Measurements from ENCODE around the gene NSUN2.
"Not testable (repeated sequence)": the region's sequence is repeated elsewhere in the genome, so short reads cannot be mapped to it uniquely, and the experiment has no call there.

Gene NSUN2

GRCh38 chr5:6581559-6582426 lies 51.1 kb downstream of the NSUN2 start:
- no peak for DNase-seq

GRCh38 chr5:6581090-6581489 lies 51.8 kb downstream of the NSUN2 start:
- no peak for DNase-seq

- DNase-seq, result no peak
These were observed 53.3 kb downstream of the NSUN2 start for GRCh38 chr5:6579535-6579934.

GRCh38 chr5:6578676-6579343 lies 54.0 kb downstream of the NSUN2 start:
- DNase-seq, result no peak

GRCh38 chr5:6576861-6577501 lies 55.9 kb downstream of the NSUN2 start:
- DNase-seq, result peak in 2 of 3 donors; percentile 28 to 39

GRCh38 chr5:6574537-6575245 lies 58.2 kb downstream of the NSUN2 start:
- DNase-seq, result peak; percentile 51 to 61 (median 52)

- DNase-seq, result no peak
These were observed 58.7 kb downstream of the NSUN2 start for GRCh38 chr5:6574111-6574510.

GRCh38 chr5:6573651-6574101 lies 59.2 kb downstream of the NSUN2 start:
- no peak for DNase-seq

GRCh38 chr5:6572825-6573380 lies 59.9 kb downstream of the NSUN2 start:
- no peak for DNase-seq

- no peak for DNase-seq
These were observed 60.6 kb downstream of the NSUN2 start for GRCh38 chr5:6572086-6572824.

- not testable (repeated sequence) for DNase-seq
These were observed 61.2 kb downstream of the NSUN2 start for GRCh38 chr5:6571607-6572006.

GRCh38 chr5:6570530-6570929 lies 62.3 kb downstream of the NSUN2 start:
- no peak for DNase-seq

- no peak for DNase-seq
These were observed 64.0 kb downstream of the NSUN2 start for GRCh38 chr5:6568889-6569288.

GRCh38 chr5:6568383-6568782 lies 64.5 kb downstream of the NSUN2 start:
- no peak for DNase-seq

GRCh38 chr5:6567835-6568234 lies 65.0 kb downstream of the NSUN2 start:
- DNase-seq, result no peak

- no peak for DNase-seq
These were observed 65.8 kb downstream of the NSUN2 start for GRCh38 chr5:6567068-6567467.

GRCh38 chr5:6565492-6565891 lies 67.4 kb downstream of the NSUN2 start:
- DNase-seq, result no peak

GRCh38 chr5:6557807-6558575 lies 74.9 kb downstream of the NSUN2 start:
- no peak for DNase-seq

GRCh38 chr5:6556802-6557102 lies 76.1 kb downstream of the NSUN2 start:
- no peak for DNase-seq

- DNase-seq, result no peak
These were observed 76.6 kb downstream of the NSUN2 start for GRCh38 chr5:6556089-6556801.

- DNase-seq, result no peak
These were observed 78.0 kb downstream of the NSUN2 start for GRCh38 chr5:6554812-6555211.
